Kidney epithelial cell (primary cell): Measurements from ENCODE around the gene FAM228A. TPM values are rescaled to one million over a fixed set of nuclear protein-coding genes. Genes with fewer than 3 reads are reported as not detected.

ENCODE experiments used
- DNase-seq: peaks from one replicate; pipeline ENCODE4 v3.0.0-alpha.2; 2010; ENCODE audit warnings: low read depth
- H3K27me3 ChIP-seq: 2 replicates; pipeline ENCODE4 v1.6.0; 2011; ENCODE audit warnings: low read length; ENCODE audit not compliant: control insufficient read depth, insufficient read depth
- H3K36me3 ChIP-seq: 2 replicates; pipeline ENCODE4 v1.5.1; 2011; ENCODE audit warnings: low read length; ENCODE audit not compliant: control insufficient read depth, insufficient read depth
- H3K4me3 ChIP-seq: 2 replicates; pipeline ENCODE4 v1.5.1; 2011; ENCODE audit warnings: low read depth, mild to moderate bottlenecking, control low read depth, low read length
- CTCF ChIP-seq: IDR thresholded peaks from 2 replicates; pipeline ENCODE4 v1.5.1; 2011; ENCODE audit warnings: mild to moderate bottlenecking, moderate library complexity, low read length, control low read depth, inconsistent platforms; ENCODE audit not compliant: insufficient read depth, poor library complexity, severe bottlenecking
- total RNA-seq: library from RNA; depleted of rRNA; stranded (reverse); fragments of >200 nt; gene quantifications from 2 replicates; pipeline ENCODE4 v1.2.3, GENCODE V29; 2015

FAM228A gene
- total RNA-seq, 1 donor from 2014 or later, result 0.29 TPM

GRCh38 chr2:24204505-24204904 lies 29.7 kb downstream of the FAM228A start:
- H3K27me3 ChIP-seq, result no peaks in the 10 kb centered on the region
- no peak for DNase-seq
- no peaks in the 10 kb centered on the region for H3K36me3 ChIP-seq
- H3K4me3 ChIP-seq, result no peak overlapping the region
- no peak for TF ChIP-seq CTCF

- no peak overlapping the region for H3K4me3 ChIP-seq
- H3K27me3 ChIP-seq, result no peaks in the 10 kb centered on the region
- H3K36me3 ChIP-seq, result no peaks in the 10 kb centered on the region
- DNase-seq, result no peak
- TF ChIP-seq CTCF, result no peak
Observed at GRCh38 chr2:24205131-24205530, 30.3 kb downstream of the FAM228A start.

GRCh38 chr2:24206242-24206641 lies 31.4 kb downstream of the FAM228A start:
- Histone ChIP-seq H3K4me3 (no peak overlapping the region), H3K36me3 (no peaks in the 10 kb centered on the region), H3K27me3 (no peaks in the 10 kb centered on the region)
- DNase-seq, result no peak
- no peak for TF ChIP-seq CTCF

GRCh38 chr2:24206714-24207113 lies 31.9 kb downstream of the FAM228A start:
- H3K27me3 ChIP-seq, result no peaks in the 10 kb centered on the region
- no peak for TF ChIP-seq CTCF
- H3K36me3 ChIP-seq, result no peaks in the 10 kb centered on the region
- no peak overlapping the region for H3K4me3 ChIP-seq
- DNase-seq, result no peak

- H3K27me3 ChIP-seq, result no peaks in the 10 kb centered on the region
- no peak overlapping the region for H3K4me3 ChIP-seq
- no peak for DNase-seq
- no peak for TF ChIP-seq CTCF
- no peaks in the 10 kb centered on the region for H3K36me3 ChIP-seq
Observed at GRCh38 chr2:24207359-24207758, 32.5 kb downstream of the FAM228A start.

- no peak for TF ChIP-seq CTCF
- no peaks in the 10 kb centered on the region for H3K27me3 ChIP-seq
- no peak overlapping the region for H3K4me3 ChIP-seq
- H3K36me3 ChIP-seq, result no peaks in the 10 kb centered on the region
- no peak for DNase-seq
Observed at GRCh38 chr2:24208490-24208889, 33.6 kb downstream of the FAM228A start.
